Measurements from ENCODE around the gene TRAF3. TPM values are rescaled to one million over a fixed set of nuclear protein-coding genes. Genes with fewer than 3 reads are reported as not detected.

TRAF3 gene
- polyA plus RNA-seq, 3 donors, result 16.2 to 18.2 (median 16.9) TPM

DNA sequence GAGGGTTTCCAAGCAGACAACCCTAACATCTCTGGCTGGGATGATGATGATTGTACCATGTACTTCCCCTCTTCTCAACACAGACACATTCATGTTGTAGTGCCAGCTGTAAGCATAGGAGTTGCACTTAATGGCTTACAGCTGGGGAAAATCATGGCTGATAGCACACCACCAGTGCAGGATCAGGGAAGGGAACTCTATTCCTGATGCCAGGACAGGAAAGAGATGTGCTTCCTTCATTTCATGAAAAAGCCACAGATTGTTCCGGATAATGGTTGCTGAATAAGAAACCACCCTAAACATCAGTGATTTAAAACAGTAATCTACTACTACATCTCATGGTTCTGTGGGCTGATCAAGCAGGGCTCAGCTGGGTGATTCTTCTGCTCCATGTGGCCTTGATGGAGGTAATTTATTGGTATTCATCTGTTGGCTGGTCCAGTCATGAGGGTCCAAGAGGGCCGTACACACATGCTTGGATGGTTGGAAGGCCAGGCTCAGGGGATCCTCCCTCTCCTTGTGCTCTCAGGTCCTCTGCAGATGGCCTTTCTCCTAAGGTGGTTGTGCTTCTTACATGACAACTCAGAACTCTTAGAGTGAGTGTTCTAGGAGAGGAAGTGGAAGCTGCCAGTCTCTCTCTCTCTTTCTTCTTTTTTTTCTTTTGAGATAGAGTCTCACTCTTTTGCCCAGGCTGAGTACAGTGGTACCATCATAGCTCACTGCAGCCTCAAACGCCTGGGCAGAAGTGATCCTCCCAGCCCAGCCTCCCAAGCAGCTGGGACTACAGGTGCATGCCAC is 16.5 kb downstream of the TRAF3 start:
- no peak for DNase-seq (ENCODE audit: extremely low read depth in 1 of 11, low read depth in 9 of 11, low spot score in 4 of 11)

DNA sequence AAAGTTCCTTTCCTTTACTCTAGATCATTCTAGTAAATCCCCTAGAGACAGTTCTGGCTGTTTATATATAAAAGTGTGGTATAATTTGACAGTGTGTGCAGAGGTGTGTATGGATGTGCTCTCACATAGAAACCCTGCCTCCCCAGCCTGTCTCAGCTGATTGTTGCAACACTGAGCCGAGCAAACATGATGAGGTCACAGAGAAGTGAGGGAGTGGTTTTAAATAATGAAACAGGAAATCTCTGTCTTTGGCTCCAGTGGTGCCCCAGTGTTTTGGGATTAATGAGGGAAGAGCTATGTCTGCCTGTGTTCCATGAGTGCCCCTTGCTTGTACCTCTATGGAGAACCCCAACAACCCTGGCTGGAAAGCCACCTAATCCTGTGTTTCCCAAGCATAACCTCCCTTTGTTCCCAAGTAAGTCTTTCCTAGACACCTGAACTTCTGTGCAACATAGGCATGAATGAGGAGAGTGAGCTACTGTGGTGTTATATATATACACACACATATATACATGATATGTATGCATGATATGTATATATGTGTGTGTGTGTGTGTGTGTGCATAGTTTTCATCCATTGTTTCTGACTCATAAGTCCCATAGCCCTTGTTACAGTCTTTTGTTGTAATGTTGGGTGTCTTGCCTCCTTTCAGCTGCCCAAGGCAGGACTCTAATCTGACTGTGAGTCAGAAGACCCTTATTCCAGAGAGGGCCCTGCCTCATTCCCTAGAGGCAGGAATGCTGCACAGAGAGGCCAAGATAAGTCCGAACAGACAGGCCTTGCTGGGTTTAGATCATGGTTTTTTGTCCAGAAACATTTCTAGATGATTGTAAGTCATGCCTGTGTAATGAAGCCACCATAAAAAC is 18.0 kb downstream of the TRAF3 start:
- no peak for DNase-seq (ENCODE audit: extremely low read depth in 1 of 11, low read depth in 9 of 11, low spot score in 4 of 11)

DNA sequence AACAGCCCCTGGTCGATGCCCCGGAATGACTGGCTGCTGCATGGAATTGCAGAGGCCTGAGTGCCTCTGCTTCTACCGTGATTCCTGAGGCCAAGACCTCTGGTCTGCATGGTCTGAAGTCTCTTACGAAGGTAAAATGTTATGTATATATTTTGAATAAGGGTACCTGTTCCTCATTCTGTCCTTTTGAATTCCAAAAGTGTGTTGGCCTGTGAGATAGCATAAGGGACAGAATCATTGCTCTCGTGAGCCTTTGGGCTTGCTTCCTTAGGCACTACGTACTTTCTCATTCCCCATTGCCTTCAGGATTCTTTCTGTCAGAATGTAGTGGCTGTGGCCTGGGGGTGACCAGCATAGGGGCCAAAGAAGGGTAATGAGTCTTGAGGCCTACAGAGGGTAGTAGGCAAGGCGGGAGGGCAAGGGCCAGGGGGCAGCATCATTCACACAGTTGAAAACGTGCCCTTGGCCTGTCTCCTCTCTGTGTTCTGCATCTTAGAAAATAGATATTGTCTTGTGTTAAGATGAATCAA is 19.5 kb downstream of the TRAF3 start:
- DNase-seq (ENCODE audit: extremely low read depth in 1 of 11, low read depth in 9 of 11, low spot score in 4 of 11), result no peak

DNA sequence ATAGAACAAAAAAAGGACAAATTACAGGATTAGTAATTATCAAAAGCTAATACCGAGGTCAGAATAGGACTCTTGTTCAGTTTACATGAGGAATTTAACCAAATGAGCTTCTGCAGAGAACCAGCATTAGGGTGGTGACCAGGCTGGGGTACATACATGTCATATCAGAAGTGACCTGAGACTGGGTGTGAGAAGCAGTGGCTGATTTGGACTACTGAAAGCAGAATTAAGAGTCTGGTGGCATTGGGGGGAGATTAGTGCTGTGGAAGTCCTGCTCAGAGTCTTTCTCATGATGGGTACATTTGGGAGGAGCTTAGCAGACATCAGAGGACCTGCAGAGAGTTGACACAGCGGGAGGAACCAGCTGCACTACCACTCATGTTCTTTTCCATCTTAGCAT is 21.7 kb downstream of the TRAF3 start:
- DNase-seq (ENCODE audit: extremely low read depth in 1 of 11, low read depth in 9 of 11, low spot score in 4 of 11), result no peak

DNA sequence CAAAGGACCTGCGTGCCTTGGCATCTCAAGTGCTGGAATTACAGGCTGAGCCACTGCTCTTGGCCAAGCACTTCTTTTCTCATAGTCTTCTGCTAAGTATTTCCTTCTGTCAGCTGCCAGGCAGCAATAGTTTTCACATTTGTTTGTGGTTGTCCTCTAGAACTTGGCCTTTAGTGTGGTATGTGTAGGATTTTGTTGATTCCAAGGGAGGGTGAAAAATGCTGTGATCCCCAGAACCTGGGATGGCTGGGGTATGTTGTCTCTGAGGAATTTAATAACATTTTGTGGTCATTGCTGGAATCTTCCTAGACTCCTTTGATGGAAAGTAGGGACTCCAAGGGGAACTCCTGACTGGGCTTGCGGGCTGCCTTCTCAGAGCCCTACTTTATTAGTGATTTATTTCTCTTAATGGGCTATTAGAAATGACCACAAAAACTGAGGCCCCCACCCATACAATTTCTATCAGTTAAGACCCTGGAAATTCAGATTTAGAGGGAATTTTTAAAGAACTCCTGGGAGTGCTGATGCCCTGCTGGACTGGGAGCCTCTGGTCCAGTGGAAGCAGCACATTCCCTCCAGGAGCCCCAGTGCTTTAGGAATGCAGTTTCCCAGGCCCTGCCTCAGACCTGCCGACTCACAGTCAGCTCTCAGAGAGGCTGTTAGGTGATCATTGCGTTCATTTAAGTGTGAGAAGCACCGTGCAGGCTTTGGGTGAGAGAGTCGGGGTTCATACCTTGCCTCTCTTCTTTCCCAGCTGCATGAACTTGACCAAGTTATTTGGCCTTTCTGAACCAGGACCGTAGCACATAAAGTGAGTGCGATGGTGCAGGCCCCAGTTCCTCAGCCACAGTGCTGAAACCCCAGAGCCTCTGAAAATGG is 22.7 kb downstream of the TRAF3 start:
- DNase-seq (ENCODE audit: extremely low read depth in 1 of 11, low read depth in 9 of 11, low spot score in 4 of 11), result no peak

DNA sequence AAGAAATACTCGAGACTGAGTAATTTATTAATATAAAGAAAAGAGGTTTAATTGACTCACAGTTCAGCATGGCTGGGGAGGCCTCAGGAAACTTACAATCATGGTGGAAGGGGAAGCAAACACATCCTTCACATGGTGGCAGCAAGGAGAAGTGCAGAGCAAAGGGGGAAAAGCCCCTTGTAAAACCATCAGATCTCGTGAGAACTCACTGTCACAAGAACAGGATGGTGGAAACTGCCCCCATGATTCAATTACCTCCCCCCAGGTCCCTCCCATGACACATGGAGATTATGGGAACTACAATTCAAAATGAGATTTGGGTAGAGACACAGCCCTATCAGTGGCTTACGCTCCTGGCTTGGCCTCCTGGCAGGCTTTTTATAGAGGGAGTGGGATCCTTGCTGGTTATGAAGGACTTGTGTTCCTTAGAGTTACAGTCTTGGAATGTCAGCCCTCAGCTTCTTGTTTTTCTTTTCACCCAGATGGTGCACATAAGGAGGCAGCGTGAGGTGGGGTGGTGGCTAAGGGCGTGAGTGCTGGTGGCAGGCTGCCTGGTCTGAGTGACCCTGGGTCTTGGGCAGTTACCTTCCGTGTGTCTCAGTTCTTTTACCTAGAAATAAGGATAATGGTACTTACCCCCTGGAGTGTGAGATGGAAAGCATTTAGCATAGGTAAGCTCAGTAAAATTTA is 25.7 kb downstream of the TRAF3 start:
- no peak for DNase-seq (ENCODE audit: extremely low read depth in 1 of 11, low read depth in 9 of 11, low spot score in 4 of 11)

DNA sequence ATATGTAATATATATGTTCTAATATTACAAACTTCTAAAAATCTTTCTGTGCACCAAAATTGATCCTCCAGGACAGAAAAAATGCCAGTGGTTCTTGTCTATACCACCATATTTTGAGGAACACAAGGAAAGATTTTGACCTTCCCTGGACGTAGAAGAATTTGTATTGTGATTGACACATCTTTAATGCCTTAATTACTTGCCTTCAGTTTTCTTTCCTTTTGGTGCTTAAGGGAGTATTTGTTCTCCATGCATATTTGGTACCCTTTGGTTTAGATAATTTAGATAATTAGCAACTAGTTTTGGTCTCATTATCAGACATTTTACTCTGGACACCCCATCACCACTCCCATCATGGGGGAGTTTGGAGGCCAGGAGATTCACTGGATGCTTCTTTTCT is 27.6 kb downstream of the TRAF3 start:
- DNase-seq (ENCODE audit: extremely low read depth in 1 of 11, low read depth in 9 of 11, low spot score in 4 of 11), result no peak

DNA sequence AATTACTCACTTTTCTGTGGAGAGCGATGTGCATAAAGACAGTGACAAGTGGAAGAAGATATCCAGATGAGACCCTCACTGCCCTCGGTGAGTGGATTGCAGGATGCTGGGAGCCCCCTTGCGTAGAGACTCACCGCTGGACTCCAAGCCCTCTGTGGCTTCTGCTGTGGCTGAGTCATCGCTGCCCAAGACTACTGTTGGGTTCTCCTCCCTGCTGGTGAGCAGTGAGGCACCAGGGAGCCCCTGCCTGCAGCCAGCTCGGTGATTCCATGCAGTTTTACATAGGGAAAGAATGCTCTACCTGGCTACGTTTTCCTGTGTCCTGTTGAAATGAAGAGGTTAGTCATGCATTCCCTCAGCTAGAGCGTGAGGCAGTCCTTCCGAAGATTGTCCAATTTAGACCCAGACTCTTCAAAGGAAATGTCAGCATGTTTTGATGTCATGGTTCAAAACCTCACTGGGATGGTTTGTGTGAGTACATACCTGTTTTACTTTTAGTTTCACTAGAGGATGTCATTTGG is 28.2 kb downstream of the TRAF3 start:
- DNase-seq (ENCODE audit: extremely low read depth in 1 of 11, low read depth in 9 of 11, low spot score in 4 of 11), result no peak

DNA sequence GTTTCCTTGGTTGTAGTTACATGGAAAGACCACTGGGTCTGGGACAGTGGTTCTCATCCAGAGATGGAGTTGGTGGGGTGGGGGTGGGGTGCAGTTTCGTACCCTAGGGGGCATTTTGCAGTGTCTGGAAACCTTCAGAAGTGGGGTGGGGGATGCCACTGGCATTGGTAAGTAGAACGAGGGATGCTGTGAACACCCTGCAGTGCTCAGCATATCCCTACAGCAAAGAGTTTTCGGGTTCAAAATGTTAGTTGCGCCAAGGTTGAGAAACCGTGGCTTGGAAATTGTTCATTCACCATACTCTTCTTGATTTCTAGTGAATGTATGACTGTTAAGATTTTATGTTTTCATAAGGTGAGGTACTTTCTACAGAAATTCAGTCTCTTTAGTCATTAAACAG is 28.7 kb downstream of the TRAF3 start:
- no peak for DNase-seq (ENCODE audit: extremely low read depth in 1 of 11, low read depth in 9 of 11, low spot score in 4 of 11)

DNA sequence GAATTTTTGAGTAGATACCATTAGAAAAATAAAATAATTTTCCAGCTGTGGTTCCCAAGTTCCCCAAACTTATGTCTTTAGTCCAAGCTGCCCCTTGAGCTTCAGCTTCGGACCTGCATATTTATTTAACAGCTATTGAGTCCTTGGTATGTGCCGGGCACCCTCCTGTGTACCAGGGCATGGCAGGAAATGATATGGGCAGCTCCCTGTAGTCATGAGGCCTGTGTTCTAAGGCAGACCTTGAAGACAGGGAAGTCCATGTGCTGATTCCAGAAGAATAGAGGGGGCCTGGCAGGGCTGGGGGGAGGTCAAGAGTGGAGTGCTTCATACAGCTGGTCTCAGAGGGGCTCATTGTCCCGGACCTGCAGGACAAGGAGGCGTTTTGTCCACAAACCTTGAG is 29.2 kb downstream of the TRAF3 start:
- DNase-seq (ENCODE audit: extremely low read depth in 1 of 11, low read depth in 9 of 11, low spot score in 4 of 11), result no peak

DNA sequence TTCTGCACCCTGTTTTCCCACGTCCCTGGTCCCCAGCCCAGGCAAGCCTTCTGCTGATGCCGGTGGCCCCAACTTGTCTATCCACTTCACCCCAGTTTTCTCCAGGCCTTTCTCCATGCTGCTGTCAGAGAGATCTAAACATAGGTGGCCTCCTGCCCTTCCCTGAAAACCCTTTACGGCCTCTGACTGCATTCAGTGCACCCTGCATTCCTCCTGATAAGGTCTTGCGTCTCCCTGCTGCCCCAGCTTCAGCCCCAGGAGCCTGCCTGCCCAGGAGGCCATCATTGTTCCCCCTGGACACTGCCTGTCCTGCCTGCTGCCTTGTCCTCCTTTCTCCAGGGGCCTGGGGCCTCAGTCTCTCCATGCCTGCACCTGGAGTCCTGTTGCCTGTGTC is 29.8 kb downstream of the TRAF3 start:
- no peak for DNase-seq (ENCODE audit: extremely low read depth in 1 of 11, low read depth in 9 of 11, low spot score in 4 of 11)

DNA sequence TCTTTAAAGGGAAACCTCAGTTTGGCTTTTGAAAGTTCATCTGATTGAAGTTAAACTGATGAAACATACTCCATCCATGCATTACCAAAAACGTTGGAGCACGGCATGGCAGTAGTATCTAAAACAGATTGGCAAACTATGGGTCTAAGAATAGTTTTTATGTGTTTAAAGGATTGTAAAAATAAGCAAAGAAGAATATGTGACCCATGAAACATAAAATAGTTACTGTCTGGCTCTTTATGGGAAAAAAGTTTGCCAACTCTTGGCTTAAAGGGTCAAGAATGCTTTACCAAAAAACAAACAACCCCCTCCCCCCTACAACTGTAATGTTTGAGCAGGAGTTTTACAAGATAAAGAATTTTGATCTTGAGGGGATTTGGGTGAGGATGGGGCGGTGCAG is 32.6 kb downstream of the TRAF3 start:
- no peak for DNase-seq (ENCODE audit: extremely low read depth in 1 of 11, low read depth in 9 of 11, low spot score in 4 of 11)

DNA sequence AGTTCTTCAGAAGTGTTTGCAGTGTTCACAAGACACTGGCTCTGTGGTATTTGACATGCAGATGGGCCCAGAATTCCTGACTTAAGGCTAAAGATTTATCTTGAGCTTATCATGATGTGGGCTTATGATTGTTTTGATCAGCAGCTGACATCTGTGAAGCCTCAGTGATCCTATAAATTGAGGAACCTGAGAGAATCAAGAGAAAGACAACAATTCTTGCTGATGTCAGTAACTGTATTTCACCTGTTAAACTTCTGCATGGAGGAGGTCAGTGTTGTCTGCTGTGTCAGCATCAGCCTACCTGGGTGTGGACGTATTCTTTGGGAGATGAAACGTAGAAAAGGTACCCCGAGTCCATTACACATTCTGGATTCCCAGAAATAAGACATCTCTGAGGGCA is 33.3 kb downstream of the TRAF3 start:
- no peak for DNase-seq (ENCODE audit: extremely low read depth in 1 of 11, low read depth in 9 of 11, low spot score in 4 of 11)

DNA sequence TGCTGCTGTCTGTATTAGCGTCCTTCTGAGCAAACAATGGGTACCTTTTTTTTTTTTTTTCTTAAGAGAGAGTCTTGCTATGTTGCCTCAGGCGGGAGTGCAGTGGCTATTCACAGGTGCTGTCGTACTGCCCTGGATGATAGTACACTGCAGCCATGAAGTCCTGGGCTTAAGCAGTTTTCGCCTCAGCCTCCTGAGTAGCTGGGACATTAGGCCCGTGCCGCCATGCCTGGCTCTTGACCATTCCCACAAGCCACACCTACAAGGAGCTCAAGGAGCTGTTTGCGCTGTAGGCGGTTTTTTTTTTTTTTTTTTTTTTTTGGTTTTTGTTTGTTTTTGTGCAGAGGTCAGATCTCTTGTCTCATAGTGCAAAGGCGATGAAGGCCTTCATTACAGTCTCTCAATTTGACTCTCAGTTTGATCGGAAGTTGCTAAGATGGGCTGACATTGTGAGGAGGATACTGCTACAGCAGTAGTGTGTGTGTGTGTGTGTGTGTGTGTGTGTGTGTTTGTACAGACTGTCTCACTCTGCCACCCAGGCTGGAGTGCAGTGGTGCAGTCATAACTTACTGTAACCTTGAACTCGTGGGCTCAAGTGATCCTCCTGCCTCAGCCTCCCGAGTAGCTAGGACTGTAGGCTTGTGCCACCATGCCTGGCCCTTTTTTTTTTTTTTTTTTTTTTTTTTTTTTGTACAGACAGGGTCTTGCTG is 34.2 kb downstream of the TRAF3 start:
- DNase-seq (ENCODE audit: extremely low read depth in 1 of 11, low read depth in 9 of 11, low spot score in 4 of 11), result no peak

DNA sequence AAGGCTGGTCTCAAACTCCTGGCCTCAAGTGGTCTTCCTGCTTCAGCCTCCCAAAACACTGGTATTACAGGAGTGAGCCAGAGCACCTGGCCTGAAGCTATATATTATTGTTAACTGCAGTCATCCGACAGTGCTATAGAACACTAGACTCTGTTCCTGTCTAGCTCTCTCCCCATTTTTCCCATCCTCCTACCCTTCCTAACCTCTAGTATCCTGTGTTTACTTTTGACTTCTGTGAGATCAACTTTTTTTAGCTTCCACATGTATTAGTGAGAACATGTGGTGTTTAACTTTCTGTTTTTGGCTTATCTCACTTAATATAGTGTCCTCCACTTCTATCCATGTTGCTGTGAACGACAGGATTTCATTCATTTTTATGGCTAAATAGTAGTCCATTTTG is 34.7 kb downstream of the TRAF3 start:
- no peak for DNase-seq (ENCODE audit: extremely low read depth in 1 of 11, low read depth in 9 of 11, low spot score in 4 of 11)

DNA sequence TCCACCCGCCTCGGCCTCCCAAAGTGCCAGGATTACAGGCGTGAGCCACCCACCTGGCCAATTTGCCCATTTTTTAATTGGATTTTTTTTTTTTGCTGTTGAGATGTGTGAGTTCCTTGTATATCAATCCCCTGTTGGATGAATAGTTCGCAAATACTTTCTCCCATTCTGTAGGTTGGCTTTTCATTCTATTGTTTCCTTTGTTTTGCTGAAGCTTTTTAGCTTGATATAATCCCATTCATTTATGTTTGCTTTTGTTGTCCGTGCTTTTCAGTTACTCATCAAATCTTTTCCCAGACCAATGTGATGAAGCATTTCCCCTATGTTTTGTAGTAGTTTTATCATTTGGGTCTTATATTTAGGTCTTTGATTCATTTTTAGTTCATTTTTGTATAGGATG is 36.4 kb downstream of the TRAF3 start:
- no peak for DNase-seq (ENCODE audit: extremely low read depth in 1 of 11, low read depth in 9 of 11, low spot score in 4 of 11)

DNA sequence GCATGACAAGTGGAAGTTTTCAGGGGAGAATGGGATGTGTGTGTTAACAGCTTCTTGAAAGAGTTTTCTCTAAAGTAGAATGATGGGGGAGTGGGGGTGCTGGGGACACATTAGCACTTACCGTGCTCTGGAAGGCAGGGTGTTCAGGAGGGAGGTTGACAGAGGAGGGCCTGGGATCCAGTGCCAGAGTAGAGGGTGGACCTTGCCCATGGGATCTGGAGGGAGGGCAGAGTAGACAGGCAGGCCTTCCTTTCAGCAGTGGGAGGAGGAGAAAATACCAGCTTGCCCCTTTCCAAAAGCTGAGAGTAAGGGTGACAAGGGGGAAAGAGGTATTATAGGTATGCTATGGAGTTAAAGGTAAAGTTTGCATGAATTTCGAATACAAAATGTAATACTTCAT is 40.1 kb downstream of the TRAF3 start:
- no peak for DNase-seq (ENCODE audit: extremely low read depth in 1 of 11, low read depth in 9 of 11, low spot score in 4 of 11)

Data from renal cortex interstitium (tissue), 11 donors.